BE2C (cell line): Measurements from ENCODE around the gene SLC6A8.
A peak's percentile ranks its signal among the peaks of the same experiment; 100 is the strongest.
"Not testable (repeated sequence)": the region's sequence is repeated elsewhere in the genome, so short reads cannot be mapped to it uniquely, and the experiment has no call there.

ENCODE experiments used
- DNase-seq: peaks from one replicate; pipeline ENCODE4 v3.0.0-alpha.2; 2020
- H3K27me3 ChIP-seq: fragments of 250-450 bp; sonication (Bioruptor Pico); 2 replicates; pipeline ENCODE4 v1.5.1; 2020; ENCODE audit warnings: mild to moderate bottlenecking
- H3K36me3 ChIP-seq: fragments of 250-450 bp; sonication (Bioruptor Pico); 2 replicates; pipeline ENCODE4 v1.5.1; 2020; ENCODE audit warnings: mild to moderate bottlenecking
- H3K4me1 ChIP-seq: fragments of 250-450 bp; sonication (Bioruptor Pico); 2 replicates; pipeline ENCODE4 v1.5.1; 2020
- H3K4me3 ChIP-seq: 2 replicates; pipeline ENCODE4 v1.5.1; 2011; ENCODE audit warnings: low read depth, low read length
- H3K9me3 ChIP-seq: fragments of 250-450 bp; sonication (Bioruptor Pico); 2 replicates; pipeline ENCODE4 v1.5.1; 2020
- TF ChIP-seq, protein P1 (sequence below): IDR thresholded peaks from 2 replicates; pipeline ENCODE4 v1.5.1; 2012; ENCODE audit warnings: mild to moderate bottlenecking, low read depth, low read length

SLC6A8 gene

DNA sequence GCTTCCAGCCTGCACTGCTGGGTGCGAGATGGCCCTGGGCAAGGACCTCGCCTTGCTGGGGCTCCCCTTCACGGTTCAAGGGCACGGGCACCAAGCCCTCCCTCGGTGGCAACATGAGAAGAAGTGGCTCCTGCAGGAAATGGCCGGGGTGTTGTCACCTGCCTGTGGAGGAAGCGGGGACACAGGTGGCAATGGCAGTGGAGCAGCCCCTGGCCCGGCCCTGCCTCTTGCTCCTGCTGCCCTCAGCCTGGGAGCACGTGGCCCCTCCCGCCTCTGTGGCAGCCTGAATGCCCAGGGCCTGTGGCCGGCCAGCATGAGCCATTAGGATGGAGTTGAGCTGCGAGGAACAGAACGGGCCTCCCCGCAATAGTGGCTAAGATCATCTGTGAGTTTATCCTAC, 53.7 kb downstream of the SLC6A8 start:
- peaks cover 19% of the 10 kb centered on the region for H3K4me1 ChIP-seq
- H3K4me3 ChIP-seq, result no peak overlapping the region
- no peaks in the 10 kb centered on the region for H3K9me3 ChIP-seq
- no peak for DNase-seq
- TF ChIP-seq, protein P1, sequence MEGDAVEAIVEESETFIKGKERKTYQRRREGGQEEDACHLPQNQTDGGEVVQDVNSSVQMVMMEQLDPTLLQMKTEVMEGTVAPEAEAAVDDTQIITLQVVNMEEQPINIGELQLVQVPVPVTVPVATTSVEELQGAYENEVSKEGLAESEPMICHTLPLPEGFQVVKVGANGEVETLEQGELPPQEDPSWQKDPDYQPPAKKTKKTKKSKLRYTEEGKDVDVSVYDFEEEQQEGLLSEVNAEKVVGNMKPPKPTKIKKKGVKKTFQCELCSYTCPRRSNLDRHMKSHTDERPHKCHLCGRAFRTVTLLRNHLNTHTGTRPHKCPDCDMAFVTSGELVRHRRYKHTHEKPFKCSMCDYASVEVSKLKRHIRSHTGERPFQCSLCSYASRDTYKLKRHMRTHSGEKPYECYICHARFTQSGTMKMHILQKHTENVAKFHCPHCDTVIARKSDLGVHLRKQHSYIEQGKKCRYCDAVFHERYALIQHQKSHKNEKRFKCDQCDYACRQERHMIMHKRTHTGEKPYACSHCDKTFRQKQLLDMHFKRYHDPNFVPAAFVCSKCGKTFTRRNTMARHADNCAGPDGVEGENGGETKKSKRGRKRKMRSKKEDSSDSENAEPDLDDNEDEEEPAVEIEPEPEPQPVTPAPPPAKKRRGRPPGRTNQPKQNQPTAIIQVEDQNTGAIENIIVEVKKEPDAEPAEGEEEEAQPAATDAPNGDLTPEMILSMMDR, result no peak
- H3K36me3 ChIP-seq, result no peaks in the 10 kb centered on the region
- H3K27me3 ChIP-seq, result no peaks in the 10 kb centered on the region

DNA sequence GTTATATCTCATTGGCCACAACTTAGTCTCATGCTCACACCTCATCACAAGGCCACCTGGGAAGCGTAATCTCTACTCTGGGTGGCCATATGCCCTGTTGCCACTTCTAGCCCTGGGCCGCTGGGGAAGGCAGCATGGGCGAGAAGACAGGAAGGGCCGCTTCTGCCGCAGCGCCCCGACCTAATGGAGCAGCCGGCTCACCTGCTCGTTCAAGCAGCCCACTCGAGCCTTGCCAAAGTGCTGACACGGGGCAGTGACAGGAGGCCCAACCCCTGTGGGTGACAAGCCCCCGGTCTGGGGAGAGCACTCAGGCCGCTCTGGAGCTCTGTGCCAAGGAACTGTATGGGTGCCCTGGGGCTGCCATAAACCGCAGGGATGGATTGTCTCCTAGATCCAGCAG, 54.4 kb downstream of the SLC6A8 start:
- not testable (repeated sequence) for H3K36me3 ChIP-seq, H3K9me3 ChIP-seq, DNase-seq, H3K4me3 ChIP-seq, H3K27me3 ChIP-seq
- peaks cover 13% of the 10 kb centered on the region for H3K4me1 ChIP-seq

GRCh38 chrX:153742796-153743467, 55.2 kb downstream of the SLC6A8 start:
- not testable (repeated sequence) for H3K9me3 ChIP-seq, H3K4me3 ChIP-seq, DNase-seq, H3K27me3 ChIP-seq, H3K36me3 ChIP-seq
- peaks cover 13% of the 10 kb centered on the region for H3K4me1 ChIP-seq

- peak; percentile 88 for DNase-seq
- H3K4me3 ChIP-seq, result peak overlapping the region; percentile 52
These were observed 55.9 kb downstream of the SLC6A8 start for GRCh38 chrX:153743468-153744209.

DNA sequence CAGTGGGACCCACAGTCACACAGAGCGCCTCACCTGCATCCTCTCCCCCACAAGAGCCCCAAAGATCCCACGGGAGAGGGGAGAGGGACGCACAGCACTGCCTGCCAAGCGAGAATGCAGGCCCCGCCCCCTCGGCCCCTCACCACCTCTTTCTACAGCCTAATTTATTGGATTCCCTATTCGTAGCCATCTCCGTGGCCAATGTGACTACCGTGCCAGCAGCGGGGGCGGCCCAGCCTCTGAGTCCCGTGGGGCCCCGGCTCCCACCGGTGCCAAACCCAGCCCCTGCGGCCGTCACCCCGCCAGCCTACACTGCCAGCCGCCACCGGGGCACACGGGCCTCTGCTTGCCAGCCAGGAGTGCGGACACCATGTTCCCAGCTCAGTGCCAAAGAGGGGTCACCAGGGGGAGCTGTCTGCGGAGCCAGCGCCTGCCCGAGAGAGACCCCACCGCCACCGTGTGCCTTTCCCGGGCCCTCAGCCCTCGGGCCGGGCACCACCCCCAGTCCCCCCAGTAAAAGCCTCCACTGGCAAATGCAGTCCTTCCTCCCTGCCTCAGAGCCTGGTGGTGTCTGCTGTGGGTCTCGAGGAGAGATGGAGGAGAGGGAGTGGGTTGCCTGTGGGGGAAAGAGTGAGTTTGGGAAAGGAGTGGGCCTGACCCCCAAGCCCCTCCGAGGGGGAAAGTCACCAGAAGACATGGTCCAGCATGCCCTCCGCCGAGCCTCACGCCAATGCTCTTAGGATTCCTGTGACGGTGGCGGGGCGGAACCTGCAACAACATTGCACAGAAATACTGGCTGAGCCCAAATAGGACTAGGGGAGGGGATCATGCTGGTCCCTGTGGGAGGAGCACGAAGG, 56.7 kb downstream of the SLC6A8 start:
- Histone ChIP-seq H3K9me3 (no peaks in the 10 kb centered on the region), H3K4me1 (peaks cover 13% of the 10 kb centered on the region), H3K27me3 (no peaks in the 10 kb centered on the region), H3K36me3 (no peaks in the 10 kb centered on the region), H3K4me3 (peak overlapping the region; percentile 52)
- TF ChIP-seq, protein P1, result peak; percentile 45
- DNase-seq, result peak; percentile 61

More at GRCh38 chrX:153743468-153744209, 55.9 kb downstream of the SLC6A8 start:
- H3K36me3 ChIP-seq, H3K9me3 ChIP-seq, H3K27me3 ChIP-seq: not testable (repeated sequence)
- peaks cover 13% of the 10 kb centered on the region for H3K4me1 ChIP-seq
- TF ChIP-seq, protein P1, result peak; percentile 30; the same call in 1 of the 2 replicates

GRCh38 chrX:153745067-153745433, 57.3 kb downstream of the SLC6A8 start:
- not testable (repeated sequence) for H3K27me3 ChIP-seq, H3K36me3 ChIP-seq, H3K4me3 ChIP-seq, H3K9me3 ChIP-seq, DNase-seq
- peaks cover 13% of the 10 kb centered on the region for H3K4me1 ChIP-seq
